ENCODE measurements around the gene ALKAL2.

- TF ChIP-seq, protein P1, sequence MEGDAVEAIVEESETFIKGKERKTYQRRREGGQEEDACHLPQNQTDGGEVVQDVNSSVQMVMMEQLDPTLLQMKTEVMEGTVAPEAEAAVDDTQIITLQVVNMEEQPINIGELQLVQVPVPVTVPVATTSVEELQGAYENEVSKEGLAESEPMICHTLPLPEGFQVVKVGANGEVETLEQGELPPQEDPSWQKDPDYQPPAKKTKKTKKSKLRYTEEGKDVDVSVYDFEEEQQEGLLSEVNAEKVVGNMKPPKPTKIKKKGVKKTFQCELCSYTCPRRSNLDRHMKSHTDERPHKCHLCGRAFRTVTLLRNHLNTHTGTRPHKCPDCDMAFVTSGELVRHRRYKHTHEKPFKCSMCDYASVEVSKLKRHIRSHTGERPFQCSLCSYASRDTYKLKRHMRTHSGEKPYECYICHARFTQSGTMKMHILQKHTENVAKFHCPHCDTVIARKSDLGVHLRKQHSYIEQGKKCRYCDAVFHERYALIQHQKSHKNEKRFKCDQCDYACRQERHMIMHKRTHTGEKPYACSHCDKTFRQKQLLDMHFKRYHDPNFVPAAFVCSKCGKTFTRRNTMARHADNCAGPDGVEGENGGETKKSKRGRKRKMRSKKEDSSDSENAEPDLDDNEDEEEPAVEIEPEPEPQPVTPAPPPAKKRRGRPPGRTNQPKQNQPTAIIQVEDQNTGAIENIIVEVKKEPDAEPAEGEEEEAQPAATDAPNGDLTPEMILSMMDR (IDR thresholded peaks at IDR 0.05; ENCODE audit: low read length) = no peak
- TF ChIP-seq EZH2 (optimal IDR thresholded peaks at IDR 0.05; ENCODE audit: low read depth, low read length) = no peak
These were observed 25.8 kb downstream of the ALKAL2 start for GRCh38 chr2:262117-262516.
